Suprapubic skin (tissue), 4 donors: ENCODE measurements around the gene ADAMTS8.

Experiments used
- EP300 ChIP-seq: sonication (generic); formaldehyde crosslinking; IDR thresholded peaks from one replicate; pipeline ENCODE4 v1.6.1; 2017; ENCODE audit warnings: antibody characterized with exemption
- POLR2A ChIP-seq, 2 donors: fragments of 450-650 bp; IDR thresholded peaks; one replicate each; pipeline ENCODE4 v1.6.1; 2017; ENCODE audit warnings: antibody characterized with exemption in 2 of 2, mild to moderate bottlenecking in 2 of 2, moderate library complexity in 2 of 2
- POLR2AphosphoS5 ChIP-seq, 3 donors: sonication (generic); formaldehyde crosslinking; IDR thresholded peaks; one replicate each; pipeline ENCODE4 v1.6.1; 2017; ENCODE audit warnings: antibody characterized with exemption in 3 of 3
- TF ChIP-seq, protein P1 (sequence below), 2 donors: fragments of 200-600 bp in 1 of 2; fragments of 450-650 bp in 1 of 2; sonication (generic) in 1 of 2; IDR thresholded peaks; one replicate each; pipeline ENCODE4 v1.5.1; 2016 to 2019; ENCODE audit warnings: antibody characterized with exemption in 2 of 2, mild to moderate bottlenecking in 1 of 2, moderate library complexity in 1 of 2

- TF ChIP-seq, protein P1, sequence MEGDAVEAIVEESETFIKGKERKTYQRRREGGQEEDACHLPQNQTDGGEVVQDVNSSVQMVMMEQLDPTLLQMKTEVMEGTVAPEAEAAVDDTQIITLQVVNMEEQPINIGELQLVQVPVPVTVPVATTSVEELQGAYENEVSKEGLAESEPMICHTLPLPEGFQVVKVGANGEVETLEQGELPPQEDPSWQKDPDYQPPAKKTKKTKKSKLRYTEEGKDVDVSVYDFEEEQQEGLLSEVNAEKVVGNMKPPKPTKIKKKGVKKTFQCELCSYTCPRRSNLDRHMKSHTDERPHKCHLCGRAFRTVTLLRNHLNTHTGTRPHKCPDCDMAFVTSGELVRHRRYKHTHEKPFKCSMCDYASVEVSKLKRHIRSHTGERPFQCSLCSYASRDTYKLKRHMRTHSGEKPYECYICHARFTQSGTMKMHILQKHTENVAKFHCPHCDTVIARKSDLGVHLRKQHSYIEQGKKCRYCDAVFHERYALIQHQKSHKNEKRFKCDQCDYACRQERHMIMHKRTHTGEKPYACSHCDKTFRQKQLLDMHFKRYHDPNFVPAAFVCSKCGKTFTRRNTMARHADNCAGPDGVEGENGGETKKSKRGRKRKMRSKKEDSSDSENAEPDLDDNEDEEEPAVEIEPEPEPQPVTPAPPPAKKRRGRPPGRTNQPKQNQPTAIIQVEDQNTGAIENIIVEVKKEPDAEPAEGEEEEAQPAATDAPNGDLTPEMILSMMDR (IDR thresholded peaks at IDR 0.05), result no peak
- TF ChIP-seq POLR2A (IDR thresholded peaks at IDR 0.05), result no peak
- TF ChIP-seq EP300, result no peak
- no peak for TF ChIP-seq POLR2AphosphoS5 (IDR thresholded peaks at IDR 0.05)
Measured at GRCh38 chr11:130426837-130427341, 1.5 kb downstream of the ADAMTS8 start.
